NCI-H526 (cell line): ENCODE data around the gene SELENOV.

Source experiments
- DNase-seq, 2 experiments: peaks; one replicate each; lab custom pipeline; 2025; lab: John Stamatoyannopoulos, UW

Gene SELENOV

GRCh38 chr19:39494661-39495060, 20.3 kb upstream of the SELENOV start:
- no peak for DNase-seq

- DNase-seq = no peak
These were observed 18.9 kb upstream of the SELENOV start for GRCh38 chr19:39496063-39496462.

- no peak for DNase-seq
These were observed 17.3 kb upstream of the SELENOV start for GRCh38 chr19:39497701-39497995.

GRCh38 chr19:39497996-39498797, 16.7 kb upstream of the SELENOV start:
- peak; percentile 92 to 96 for DNase-seq

GRCh38 chr19:39498798-39499642, 15.9 kb upstream of the SELENOV start, which contains the start of gene DLL3:
DLL3 (plus strand) TSS chr19:39498947; CDS start chr19:39498975, 28 bp downstream.
- peak; percentile 75 to 86 for DNase-seq

GRCh38 chr19:39499932-39500331, 15.0 kb upstream of the SELENOV start:
- no peak for DNase-seq

GRCh38 chr19:39500543-39500942, 14.4 kb upstream of the SELENOV start:
- DNase-seq = no peak

GRCh38 chr19:39501340-39501739, 13.6 kb upstream of the SELENOV start:
- no peak for DNase-seq

GRCh38 chr19:39502640-39503417, 12.1 kb upstream of the SELENOV start:
- DNase-seq = peak in 1 of 2 experiments; percentile 93

GRCh38 chr19:39506598-39506943, 8.4 kb upstream of the SELENOV start:
- DNase-seq = no peak

GRCh38 chr19:39506944-39507714, 7.8 kb upstream of the SELENOV start:
- peak; percentile 81 to 98 for DNase-seq

GRCh38 chr19:39507715-39508364, 7.1 kb upstream of the SELENOV start:
- DNase-seq = peak in 1 of 2 experiments; percentile 50

GRCh38 chr19:39508629-39509028, 6.3 kb upstream of the SELENOV start:
- DNase-seq = no peak

GRCh38 chr19:39509233-39509632, 5.7 kb upstream of the SELENOV start:
- DNase-seq = no peak

GRCh38 chr19:39512988-39513387, 2.0 kb upstream of the SELENOV start:
- DNase-seq = no peak

- DNase-seq = peak in 1 of 2 experiments; percentile 87
These were observed 732 bp downstream of the SELENOV start for GRCh38 chr19:39515551-39516191.

- DNase-seq = no peak
These were observed 1.3 kb downstream of the SELENOV start for GRCh38 chr19:39516270-39516669.

- no peak for DNase-seq
These were observed 2.5 kb downstream of the SELENOV start for GRCh38 chr19:39517432-39517831.

GRCh38 chr19:39518458-39518857, 3.5 kb downstream of the SELENOV start:
- no peak for DNase-seq

- DNase-seq = no peak
These were observed 4.0 kb downstream of the SELENOV start for GRCh38 chr19:39518975-39519374.
